Renal cortical epithelial cell (primary cell): ENCODE results near the gene FGFR3. TPM values are rescaled to one million over a fixed set of nuclear protein-coding genes. Genes with fewer than 3 reads are reported as not detected.

Experiments
- DNase-seq: peaks from one replicate; pipeline ENCODE4 v3.0.0-alpha.2; 2011; ENCODE audit warnings: low read depth
- total RNA-seq: library from RNA; depleted of rRNA; stranded (reverse); fragments of >200 nt; gene quantifications from 2 replicates; pipeline ENCODE4 v1.2.3, GENCODE V29; 2014

FGFR3 gene
- 1.4 and 3.7 TPM in 2 replicates for total RNA-seq

GRCh38 chr4:1792832-1793495 lies at the start of gene FGFR3:
TSS of gene FGFR3 (plus strand) at chr4:1793293. CDS start at chr4:1793935, 642 bp downstream.
- DNase-seq, result no peak

- DNase-seq, result no peak
Observed at GRCh38 chr4:1743551-1743950, 49.5 kb upstream of the FGFR3 start.

- no peak for DNase-seq
Observed at GRCh38 chr4:1743975-1744374, 49.1 kb upstream of the FGFR3 start.

- no peak for DNase-seq
Observed at GRCh38 chr4:1744552-1744951, 48.5 kb upstream of the FGFR3 start.

GRCh38 chr4:1745165-1745564 lies 47.9 kb upstream of the FGFR3 start:
- no peak for DNase-seq

GRCh38 chr4:1745697-1746096 lies 47.4 kb upstream of the FGFR3 start:
- DNase-seq, result no peak

GRCh38 chr4:1746265-1746691 lies 46.8 kb upstream of the FGFR3 start:
- DNase-seq, result peak; percentile 23

- DNase-seq, result no peak
Observed at GRCh38 chr4:1746919-1747602, 46.0 kb upstream of the FGFR3 start.

GRCh38 chr4:1747603-1747967 lies 45.5 kb upstream of the FGFR3 start:
- no peak for DNase-seq

GRCh38 chr4:1748465-1748995 lies 44.6 kb upstream of the FGFR3 start:
- peak; percentile 16 for DNase-seq

GRCh38 chr4:1749370-1749769 lies 43.7 kb upstream of the FGFR3 start:
- no peak for DNase-seq

GRCh38 chr4:1749826-1750225 lies 43.3 kb upstream of the FGFR3 start:
- no peak for DNase-seq

- DNase-seq, result no peak
Observed at GRCh38 chr4:1750381-1751154, 42.5 kb upstream of the FGFR3 start.

GRCh38 chr4:1751155-1751918 lies 41.8 kb upstream of the FGFR3 start:
- no peak for DNase-seq

GRCh38 chr4:1751919-1752283 lies 41.2 kb upstream of the FGFR3 start:
- no peak for DNase-seq

- no peak for DNase-seq
Observed at GRCh38 chr4:1752284-1753041, 40.6 kb upstream of the FGFR3 start.

GRCh38 chr4:1753294-1753696 lies 39.8 kb upstream of the FGFR3 start:
- no peak for DNase-seq

- DNase-seq, result no peak
Observed at GRCh38 chr4:1753697-1754311, 39.3 kb upstream of the FGFR3 start.

GRCh38 chr4:1754336-1754735 lies 38.8 kb upstream of the FGFR3 start:
- DNase-seq, result no peak

- no peak for DNase-seq
Observed at GRCh38 chr4:1755297-1755696, 37.8 kb upstream of the FGFR3 start.

GRCh38 chr4:1756079-1756478 lies 37.0 kb upstream of the FGFR3 start:
- DNase-seq, result no peak
